Measurements from ENCODE around the gene PAQR9. TPM values are rescaled to one million over a fixed set of nuclear protein-coding genes. Genes with fewer than 3 reads are reported as not detected.

Gene PAQR9
- total RNA-seq, 4 donors from 2014 or later: 0.20 to 1.0 (median 0.27) TPM; not detected in 1

DNA sequence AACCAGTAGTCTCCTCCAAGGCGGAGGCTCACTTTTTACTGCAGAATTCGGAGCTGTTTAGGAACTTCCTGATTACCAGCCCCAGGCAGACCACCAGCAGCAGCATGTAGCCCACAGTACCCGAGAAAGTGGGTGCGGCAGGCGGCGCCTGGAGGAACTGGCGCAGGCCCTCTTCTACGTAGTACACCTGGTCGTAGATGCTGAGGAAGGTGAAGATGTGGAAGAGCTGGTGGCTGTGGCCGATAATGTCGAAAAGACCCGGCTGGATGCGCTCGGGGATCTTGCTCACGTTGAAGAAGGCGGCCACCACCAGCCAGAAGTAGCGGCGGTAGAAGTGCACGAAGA, 1.3 kb downstream of the PAQR9 start:
- Histone ChIP-seq H3K4me3 (no peak overlapping the region), H3K27me3 (no peaks in the 10 kb centered on the region), H3K4me1 (peaks cover 15 to 20% of the 10 kb centered on the region in 2 donors), H3K9me3 (no peaks in the 10 kb centered on the region), H3K36me3 (no peaks in the 10 kb centered on the region), H3K27ac (no peak overlapping the region)
- DNase-seq (no peak), ATAC-seq (no peak)
- in situ Hi-C loops (cut with MboI; ENCODE audit: low sequenced_read_pairs in 4 of 4) (no loop called here), intact Hi-C loops (cut with DNase I; ENCODE audit: low total_unique reads) (no loop called here)
- TF ChIP-seq, protein P1, sequence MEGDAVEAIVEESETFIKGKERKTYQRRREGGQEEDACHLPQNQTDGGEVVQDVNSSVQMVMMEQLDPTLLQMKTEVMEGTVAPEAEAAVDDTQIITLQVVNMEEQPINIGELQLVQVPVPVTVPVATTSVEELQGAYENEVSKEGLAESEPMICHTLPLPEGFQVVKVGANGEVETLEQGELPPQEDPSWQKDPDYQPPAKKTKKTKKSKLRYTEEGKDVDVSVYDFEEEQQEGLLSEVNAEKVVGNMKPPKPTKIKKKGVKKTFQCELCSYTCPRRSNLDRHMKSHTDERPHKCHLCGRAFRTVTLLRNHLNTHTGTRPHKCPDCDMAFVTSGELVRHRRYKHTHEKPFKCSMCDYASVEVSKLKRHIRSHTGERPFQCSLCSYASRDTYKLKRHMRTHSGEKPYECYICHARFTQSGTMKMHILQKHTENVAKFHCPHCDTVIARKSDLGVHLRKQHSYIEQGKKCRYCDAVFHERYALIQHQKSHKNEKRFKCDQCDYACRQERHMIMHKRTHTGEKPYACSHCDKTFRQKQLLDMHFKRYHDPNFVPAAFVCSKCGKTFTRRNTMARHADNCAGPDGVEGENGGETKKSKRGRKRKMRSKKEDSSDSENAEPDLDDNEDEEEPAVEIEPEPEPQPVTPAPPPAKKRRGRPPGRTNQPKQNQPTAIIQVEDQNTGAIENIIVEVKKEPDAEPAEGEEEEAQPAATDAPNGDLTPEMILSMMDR (IDR thresholded peaks at IDR 0.05 in 4 of 5, conservative IDR thresholded peaks at IDR 0.05 in 1 of 5): no peak
- no peak for TF ChIP-seq POLR2A (IDR thresholded peaks at IDR 0.05)

DNA sequence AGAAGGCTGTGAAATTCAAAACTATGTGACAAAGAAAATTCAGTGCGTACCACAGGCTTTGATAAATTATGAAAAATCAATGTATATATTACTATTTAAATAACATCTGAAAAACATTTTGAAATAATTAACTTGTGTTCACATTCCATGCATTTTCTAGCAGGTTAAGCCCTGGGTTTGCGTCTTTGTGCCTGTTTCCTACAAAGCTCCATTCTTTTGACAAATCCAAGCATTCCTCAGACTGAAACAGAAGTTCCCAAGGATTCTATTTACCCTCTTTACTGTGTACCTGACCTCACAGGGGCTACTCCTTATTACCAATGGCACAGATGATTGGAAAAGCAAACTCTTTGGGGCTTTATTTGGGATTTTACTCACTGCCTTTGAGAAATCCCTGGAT, 1.9 kb downstream of the PAQR9 start:
- Histone ChIP-seq H3K27me3 (no peaks in the 10 kb centered on the region), H3K27ac (no peak overlapping the region), H3K4me3 (no peak overlapping the region), H3K9me3 (no peaks in the 10 kb centered on the region), H3K36me3 (no peaks in the 10 kb centered on the region), H3K4me1 (peaks cover 15 to 20% of the 10 kb centered on the region in 2 donors)
- TF ChIP-seq POLR2A (IDR thresholded peaks at IDR 0.05): no peak
- TF ChIP-seq, protein P1 (IDR thresholded peaks at IDR 0.05 in 4 of 5, conservative IDR thresholded peaks at IDR 0.05 in 1 of 5): no peak
- no peak for DNase-seq
- intact Hi-C loops (cut with DNase I; ENCODE audit: low total_unique reads): no loop called here
- in situ Hi-C loops (cut with MboI; ENCODE audit: low sequenced_read_pairs in 4 of 4): no loop called here
- no peak for ATAC-seq

DNA sequence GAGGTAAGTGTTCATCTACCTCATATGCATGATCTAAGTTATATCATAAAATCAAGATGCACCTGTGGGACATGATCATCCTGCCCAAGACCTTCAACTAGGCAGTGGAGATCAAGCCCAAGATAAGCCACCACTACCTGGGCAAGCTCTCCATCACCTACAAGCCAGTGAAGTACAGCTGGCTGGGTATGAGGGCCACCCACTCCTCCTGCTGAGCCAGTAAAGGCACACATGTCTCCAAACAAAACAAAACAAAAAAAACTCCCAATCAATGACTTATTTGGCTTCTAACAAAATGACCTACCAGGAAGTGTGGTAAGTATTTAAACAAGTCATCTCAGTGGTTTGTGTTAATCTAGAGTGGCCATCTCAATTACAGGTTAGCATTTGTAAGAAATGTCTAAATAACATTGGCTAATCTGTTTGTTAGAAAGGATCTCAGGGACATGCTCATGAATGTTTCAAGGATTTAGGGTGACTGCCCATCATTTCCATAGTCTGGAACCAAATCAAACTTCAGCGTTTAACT, 3.1 kb downstream of the PAQR9 start:
- peak overlapping the region in 1 of 4 donors; percentile 73 for H3K27ac ChIP-seq
- H3K4me3 ChIP-seq: no peak overlapping the region
- DNase-seq (no peak), ATAC-seq (no peak)
- H3K27me3 ChIP-seq: no peaks in the 10 kb centered on the region
- peaks cover 15 to 20% of the 10 kb centered on the region in 2 donors for H3K4me1 ChIP-seq
- intact Hi-C loops (cut with DNase I; ENCODE audit: low total_unique reads) (no loop called here), in situ Hi-C loops (cut with MboI; ENCODE audit: low sequenced_read_pairs in 4 of 4) (no loop called here)
- TF ChIP-seq, protein P1 (IDR thresholded peaks at IDR 0.05 in 4 of 5, conservative IDR thresholded peaks at IDR 0.05 in 1 of 5): no peak
- TF ChIP-seq POLR2A (IDR thresholded peaks at IDR 0.05): no peak
- no peaks in the 10 kb centered on the region for H3K9me3 ChIP-seq
- no peaks in the 10 kb centered on the region for H3K36me3 ChIP-seq

DNA sequence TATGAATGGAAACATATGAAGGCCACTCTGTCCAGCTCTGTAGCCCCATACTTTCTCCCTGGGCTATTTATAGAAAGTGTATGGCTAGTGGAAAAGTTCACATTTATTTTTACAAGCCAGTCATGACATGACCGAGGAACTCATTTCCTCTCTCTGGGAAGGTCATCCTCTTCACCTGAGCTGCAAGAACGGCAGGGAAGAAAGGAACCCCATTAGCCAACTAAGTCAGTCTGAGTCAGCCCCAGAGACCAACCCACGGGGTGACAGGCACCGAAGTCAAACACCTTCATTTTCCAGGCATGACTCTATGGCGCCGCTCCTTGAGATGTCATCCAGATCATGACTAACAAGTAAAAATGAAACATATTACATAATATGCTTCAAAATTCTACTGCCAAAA, 4.8 kb downstream of the PAQR9 start:
- H3K9me3 ChIP-seq: no peaks in the 10 kb centered on the region
- peaks cover 15 to 20% of the 10 kb centered on the region in 2 donors for H3K4me1 ChIP-seq
- peak overlapping the region in 3 of 4 donors; percentile 3 to 19 (median 18) for H3K4me3 ChIP-seq
- intact Hi-C loops (cut with DNase I; ENCODE audit: low total_unique reads): no loop called here
- TF ChIP-seq, protein P1 (IDR thresholded peaks at IDR 0.05 in 4 of 5, conservative IDR thresholded peaks at IDR 0.05 in 1 of 5): no peak
- no peak for TF ChIP-seq POLR2A (IDR thresholded peaks at IDR 0.05)
- peak overlapping the region; percentile 40 to 77 (median 73) for H3K27ac ChIP-seq
- H3K36me3 ChIP-seq: no peaks in the 10 kb centered on the region
- no peaks in the 10 kb centered on the region for H3K27me3 ChIP-seq
- in situ Hi-C loops (cut with MboI; ENCODE audit: low sequenced_read_pairs in 4 of 4): no loop called here
- DNase-seq (peak in 1 of 2 donors; percentile 58), ATAC-seq (peak; percentile 68 to 84)

DNA sequence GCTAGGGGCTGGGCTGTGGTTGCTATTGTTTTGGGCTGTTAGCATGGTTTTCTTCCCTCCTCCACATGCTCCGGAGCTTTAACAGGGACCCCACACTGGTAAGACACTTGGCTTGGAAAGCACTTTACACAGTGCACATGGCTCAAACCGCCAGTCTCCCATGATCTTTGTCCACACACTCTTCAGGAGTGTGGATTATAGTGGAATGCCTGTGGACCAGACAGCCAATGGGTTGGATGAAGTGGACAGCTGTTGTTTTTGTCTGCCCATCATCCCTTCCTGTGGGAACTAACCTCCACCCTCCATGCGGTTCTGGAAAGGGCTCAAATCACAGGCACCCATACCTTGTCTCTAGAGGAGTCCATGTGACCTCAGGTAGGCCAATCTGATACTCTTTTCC, 10.0 kb downstream of the PAQR9 start:
- Histone ChIP-seq H3K4me3 (no peak overlapping the region), H3K4me1 (peaks cover 5 to 11% of the 10 kb centered on the region in 2 donors), H3K27me3 (no peaks in the 10 kb centered on the region), H3K36me3 (no peaks in the 10 kb centered on the region), H3K27ac (no peak overlapping the region), H3K9me3 (no peaks in the 10 kb centered on the region)
- intact Hi-C loops (cut with DNase I; ENCODE audit: low total_unique reads): no loop called here
- in situ Hi-C loops (cut with MboI; ENCODE audit: low sequenced_read_pairs in 4 of 4): no loop called here
- TF ChIP-seq, protein P1 (IDR thresholded peaks at IDR 0.05 in 4 of 5, conservative IDR thresholded peaks at IDR 0.05 in 1 of 5): no peak
- no peak for TF ChIP-seq POLR2A (IDR thresholded peaks at IDR 0.05)
- ATAC-seq (no peak), DNase-seq (no peak)
